ENCODE results near the gene MED29. TPM values are rescaled to one million over a fixed set of nuclear protein-coding genes. Genes with fewer than 3 reads are reported as not detected.

The MED29 gene
- total and polyA plus RNA-seq, 2 donors (not counting 1 experiment from before 2014, with no cell fraction given), result 33.0 to 47.5 TPM

GRCh38 chr19:39417463-39418181 lies 26.4 kb downstream of the MED29 start:
- Mint-ChIP-seq H3K4me1 (peaks cover 22% of the 10 kb centered on the region), H3K27me3 (no peaks in the 10 kb centered on the region), H3K4me3 (peak overlapping the region; percentile 16), H3K27ac (peak overlapping the region; percentile 78), H3K9me3 (ENCODE audit: insufficient read depth) (no peaks in the 10 kb centered on the region)
- ChIA-PET CTCF (interaction anchor here (2.6 kb wide), 1 partner anchor 10 kb away, joined by 14 read pairs; no protein-coding TSS in a partner anchor), POLR2A (interaction anchor here (0.6 to 1.1 kb wide), 2 partner anchors 10 to 12 kb away, joined by 5 to 7 read pairs; no protein-coding TSS in a partner anchor)
- peak overlapping the region in 1 of 2 donors; percentile 30 for H3K27ac ChIP-seq (ENCODE audit: low read length in 2 of 2)
- H3K36me3 ChIP-seq (replicated peaks in 1 of 2; ENCODE audit: control extremely low read depth in 1 of 2, control insufficient read depth in 1 of 2, extremely low read depth in 1 of 2, insufficient read depth in 2 of 2, low read length in 1 of 2), result peaks cover 0 to 29% of the 10 kb centered on the region in 2 experiments
- ATAC-seq (ENCODE audit: low read depth) (no peak), DNase-seq (no peak)
- H3K4me2 ChIP-seq (replicated peaks; ENCODE audit: low read depth, low read length, poor library complexity, severe bottlenecking), result no peak overlapping the region
- no peaks in the 10 kb centered on the region for H4K20me1 ChIP-seq (ENCODE audit: control insufficient read depth, insufficient read depth, low read length, poor library complexity, severe bottlenecking)
- H3K4me3 ChIP-seq (ENCODE audit: control extremely low read depth in 1 of 5, extremely low read depth in 1 of 5, insufficient read depth in 1 of 5, low read depth in 2 of 5, low read length in 4 of 5), result no peak overlapping the region
- H3K4me1 ChIP-seq (ENCODE audit: control insufficient read depth in 2 of 2, insufficient read depth in 2 of 2, low read length in 2 of 2), result peaks cover 7 to 13% of the 10 kb centered on the region in 2 donors
- 74% methylated on average over 21 of the region's 30 CpGs for WGBS (ENCODE audit: insufficient coverage)
- no peak overlapping the region for H2AFZ ChIP-seq (ENCODE audit: insufficient read depth, low read depth, low read length, poor library complexity, severe bottlenecking)
- peaks cover 0 to 2% (median 0%) of the 10 kb centered on the region in 3 donors for H3K9me3 ChIP-seq (ENCODE audit: control extremely low read depth in 1 of 3, control insufficient read depth in 2 of 3, insufficient read depth in 1 of 3, low read length in 2 of 3)
- TF ChIP-seq CTCF (IDR thresholded peaks at IDR 0.05) (no peak), EZH2 (IDR thresholded peaks at IDR 0.05; ENCODE audit: borderline replicate concordance, insufficient read depth, low read depth, low read length, poor library complexity, severe bottlenecking) (no peak)
- no peak overlapping the region for H3K9ac ChIP-seq (ENCODE audit: low read length)
- H3K27me3 ChIP-seq (replicated peaks in 1 of 4; ENCODE audit: control extremely low read depth in 1 of 4, control insufficient read depth in 3 of 4, insufficient read depth in 4 of 4, low read length in 3 of 4), result no peaks in the 10 kb centered on the region
- peaks cover 5% of the 10 kb centered on the region for H3K79me2 ChIP-seq (ENCODE audit: control insufficient read depth, insufficient read depth, low read length)
- intact Hi-C loops (cut with micrococcal nuclease), result no loop called here

- Histone ChIP-seq H3K9ac (ENCODE audit: low read length) (no peak overlapping the region), H3K27me3 (replicated peaks in 1 of 4; ENCODE audit: control extremely low read depth in 1 of 4, control insufficient read depth in 3 of 4, insufficient read depth in 4 of 4, low read length in 3 of 4) (no peaks in the 10 kb centered on the region), H3K4me2 (replicated peaks; ENCODE audit: low read depth, low read length, poor library complexity, severe bottlenecking) (no peak overlapping the region), H2AFZ (ENCODE audit: insufficient read depth, low read depth, low read length, poor library complexity, severe bottlenecking) (no peak overlapping the region), H3K4me3 (ENCODE audit: control extremely low read depth in 1 of 5, extremely low read depth in 1 of 5, insufficient read depth in 1 of 5, low read depth in 2 of 5, low read length in 4 of 5) (no peak overlapping the region), H3K36me3 (replicated peaks in 1 of 2; ENCODE audit: control extremely low read depth in 1 of 2, control insufficient read depth in 1 of 2, extremely low read depth in 1 of 2, insufficient read depth in 2 of 2, low read length in 1 of 2) (peaks cover 0 to 38% of the 10 kb centered on the region in 2 experiments), H3K79me2 (ENCODE audit: control insufficient read depth, insufficient read depth, low read length) (no peaks in the 10 kb centered on the region), H4K20me1 (ENCODE audit: control insufficient read depth, insufficient read depth, low read length, poor library complexity, severe bottlenecking) (no peaks in the 10 kb centered on the region), H3K4me1 (ENCODE audit: control insufficient read depth in 2 of 2, insufficient read depth in 2 of 2, low read length in 2 of 2) (peaks cover 3 to 4% of the 10 kb centered on the region in 2 donors), H3K9me3 (ENCODE audit: control extremely low read depth in 1 of 3, control insufficient read depth in 2 of 3, insufficient read depth in 1 of 3, low read length in 2 of 3) (peaks cover 0 to 2% (median 0%) of the 10 kb centered on the region in 3 donors), H3K27ac (ENCODE audit: low read length in 2 of 2) (no peak overlapping the region)
- no peak for ATAC-seq (ENCODE audit: low read depth)
- Mint-ChIP-seq H3K9me3 (ENCODE audit: insufficient read depth) (no peaks in the 10 kb centered on the region), H3K27ac (no peak overlapping the region), H3K4me1 (peaks cover 17% of the 10 kb centered on the region), H3K4me3 (no peak overlapping the region), H3K27me3 (no peaks in the 10 kb centered on the region)
- intact Hi-C loops (cut with micrococcal nuclease), result no loop called here
- 89% methylated on average over 4 of the region's 9 CpGs for WGBS (ENCODE audit: insufficient coverage)
- DNase-seq, result no peak
- POLR2A ChIA-PET, result interaction anchor here (3.5 kb wide), 1 partner anchor 17 kb away, joined by 9 read pairs; the partner anchor contains the start of gene RPS16
- no peak for TF ChIP-seq EZH2 (IDR thresholded peaks at IDR 0.05; ENCODE audit: borderline replicate concordance, insufficient read depth, low read depth, low read length, poor library complexity, severe bottlenecking)
- TF ChIP-seq CTCF (IDR thresholded peaks at IDR 0.05), result no peak
- CTCF ChIA-PET, result interaction anchor here (1.1 to 2.6 kb wide), 2 partner anchors 9 to 17 kb away, joined by 3 to 14 read pairs; partner anchors contain the start of gene RPS16
Observed at GRCh38 chr19:39419003-39419402, 27.8 kb downstream of the MED29 start.

All from B cell (primary cell).